Brain microvascular endothelial cell (primary cell): Measurements from ENCODE around the gene SCLY.

ENCODE experiments used
- DNase-seq: peaks from one replicate; pipeline ENCODE4 v3.0.0-alpha.2; 2020
- H3K27ac ChIP-seq: fragments of 250-450 bp; sonication (Bioruptor Pico); 2 replicates; pipeline ENCODE4 v1.5.1; 2020; ENCODE audit warnings: mild to moderate bottlenecking, moderate library complexity
- H3K27me3 ChIP-seq: fragments of 250-450 bp; sonication (Bioruptor Pico); replicated peaks from 2 replicates; pipeline ENCODE4 v1.5.1; 2020; ENCODE audit warnings: mild to moderate bottlenecking
- H3K36me3 ChIP-seq: fragments of 250-450 bp; sonication (Bioruptor Pico); replicated peaks from 2 replicates; pipeline ENCODE4 v1.5.1; 2020; ENCODE audit warnings: mild to moderate bottlenecking
- H3K4me3 ChIP-seq: 2 replicates; pipeline ENCODE4 v1.5.1; 2011; ENCODE audit warnings: low read depth, mild to moderate bottlenecking, control low read depth, low read length, moderate library complexity
- CTCF ChIP-seq: IDR thresholded peaks from 2 replicates; pipeline ENCODE4 v1.5.1; 2011; ENCODE audit warnings: low read depth, mild to moderate bottlenecking, moderate library complexity, low read length, control low read depth, inconsistent platforms; ENCODE audit errors: missing control alignments
- in situ Hi-C: cut with HindIII; loops from 2 replicates; pipeline ENCODE4 v1.10.0; 2017; ENCODE audit warnings: low sequenced_read_pairs, low pct_ligation_motif_present

The SCLY gene

GRCh38 chr2:238095143-238095542 lies 34.3 kb downstream of the SCLY start:
- TF ChIP-seq CTCF = no peak
- Histone ChIP-seq H3K36me3 (no peaks in the 10 kb centered on the region), H3K27me3 (no peaks in the 10 kb centered on the region), H3K27ac (no peak overlapping the region), H3K4me3 (no peak overlapping the region)
- in situ Hi-C loops = no loop called here
- DNase-seq = no peak

- no peak overlapping the region for H3K27ac ChIP-seq
- in situ Hi-C loops = no loop called here
- no peaks in the 10 kb centered on the region for H3K36me3 ChIP-seq
- DNase-seq = no peak
- no peak for TF ChIP-seq CTCF
- H3K4me3 ChIP-seq = no peak overlapping the region
- H3K27me3 ChIP-seq = no peaks in the 10 kb centered on the region
These were observed 35.7 kb downstream of the SCLY start for GRCh38 chr2:238096311-238097011.

GRCh38 chr2:238097201-238097987 lies 36.6 kb downstream of the SCLY start:
- Histone ChIP-seq H3K27ac (no peak overlapping the region), H3K4me3 (no peak overlapping the region), H3K27me3 (no peaks in the 10 kb centered on the region), H3K36me3 (no peaks in the 10 kb centered on the region)
- no peak for TF ChIP-seq CTCF
- in situ Hi-C loops = no loop called here
- no peak for DNase-seq

- in situ Hi-C loops = no loop called here
- no peaks in the 10 kb centered on the region for H3K36me3 ChIP-seq
- no peak for DNase-seq
- no peak for TF ChIP-seq CTCF
- H3K27me3 ChIP-seq = no peaks in the 10 kb centered on the region
- H3K27ac ChIP-seq = no peak overlapping the region
- H3K4me3 ChIP-seq = no peak overlapping the region
These were observed 37.4 kb downstream of the SCLY start for GRCh38 chr2:238097988-238098871.

- no peak for TF ChIP-seq CTCF
- in situ Hi-C loops = no loop called here
- Histone ChIP-seq H3K27me3 (no peaks in the 10 kb centered on the region), H3K27ac (no peak overlapping the region), H3K36me3 (no peaks in the 10 kb centered on the region), H3K4me3 (no peak overlapping the region)
- DNase-seq = no peak
These were observed 38.3 kb downstream of the SCLY start for GRCh38 chr2:238098901-238099713.
